ENCODE measurements around the gene ZNF280D.
"Not testable (repeated sequence)": the region's sequence is repeated elsewhere in the genome, so short reads cannot be mapped to it uniquely, and the experiment has no call there.

The ZNF280D gene

GRCh38 chr15:56715220-56715619 is 18.1 kb downstream of the ZNF280D start:
- DNase-seq (ENCODE audit: low spot score): no peak
- no peak for TF ChIP-seq CTCF (IDR thresholded peaks at IDR 0.05; ENCODE audit: extremely low read depth, missing control alignments)

GRCh38 chr15:56709502-56709901 is 23.8 kb downstream of the ZNF280D start:
- DNase-seq (ENCODE audit: low spot score): not testable (repeated sequence)

- no peak for DNase-seq (ENCODE audit: low spot score)
- no peak for TF ChIP-seq CTCF (IDR thresholded peaks at IDR 0.05; ENCODE audit: extremely low read depth, missing control alignments)
These were observed 33.6 kb downstream of the ZNF280D start for GRCh38 chr15:56699743-56700142.

GRCh38 chr15:56698270-56698669 is 35.0 kb downstream of the ZNF280D start:
- no peak for DNase-seq (ENCODE audit: low spot score)
- no peak for TF ChIP-seq CTCF (IDR thresholded peaks at IDR 0.05; ENCODE audit: extremely low read depth, missing control alignments)

- no peak for DNase-seq (ENCODE audit: low spot score)
- no peak for TF ChIP-seq CTCF (IDR thresholded peaks at IDR 0.05; ENCODE audit: extremely low read depth, missing control alignments)
These were observed 39.5 kb downstream of the ZNF280D start for GRCh38 chr15:56693761-56694160.

GRCh38 chr15:56690733-56691132 is 42.6 kb downstream of the ZNF280D start:
- TF ChIP-seq CTCF (IDR thresholded peaks at IDR 0.05; ENCODE audit: extremely low read depth, missing control alignments): no peak
- DNase-seq (ENCODE audit: low spot score): no peak

- DNase-seq (ENCODE audit: low spot score): no peak
- TF ChIP-seq CTCF (IDR thresholded peaks at IDR 0.05; ENCODE audit: extremely low read depth, missing control alignments): no peak
These were observed 49.4 kb downstream of the ZNF280D start for GRCh38 chr15:56683908-56684307.

GRCh38 chr15:56681113-56681512 is 52.2 kb downstream of the ZNF280D start:
- no peak for DNase-seq (ENCODE audit: low spot score)
- TF ChIP-seq CTCF (IDR thresholded peaks at IDR 0.05; ENCODE audit: extremely low read depth, missing control alignments): no peak
